Stomach (tissue), 4 donors: Measurements from ENCODE around the gene KLK15.

Experiments
- CTCF ChIP-seq, 7 experiments: fragments of 450-650 bp in 4 of 7; fragments of 200-600 bp in 3 of 7; sonication (generic) in 3 of 7; IDR thresholded peaks; one replicate each; pipeline ENCODE4 v1.5.1; 2016 to 2019; ENCODE audit warnings: antibody characterized with exemption in 7 of 7, control low read depth in 2 of 7, mild to moderate bottlenecking in 1 of 7
- EP300 ChIP-seq: sonication (generic); formaldehyde crosslinking; IDR thresholded peaks from one replicate; pipeline ENCODE4 v1.6.1; 2017; ENCODE audit warnings: antibody characterized with exemption
- POLR2A ChIP-seq, 4 donors: fragments of 450-650 bp; IDR thresholded peaks; one replicate each; pipeline ENCODE4 v1.6.1; 2016; ENCODE audit warnings: antibody characterized with exemption in 4 of 4, control low read depth in 2 of 4, mild to moderate bottlenecking in 1 of 4, moderate library complexity in 1 of 4
- POLR2AphosphoS5 ChIP-seq, 3 donors: sonication (generic); formaldehyde crosslinking; IDR thresholded peaks; one replicate each; pipeline ENCODE4 v1.6.1; 2016; ENCODE audit warnings: antibody characterized with exemption in 3 of 3

GRCh38 chr19:50833802-50834167 lies 411 bp upstream of the KLK15 start:
- TF ChIP-seq CTCF (IDR thresholded peaks at IDR 0.05), result no peak
- no peak for TF ChIP-seq POLR2A (IDR thresholded peaks at IDR 0.05)
- no peak for TF ChIP-seq POLR2AphosphoS5 (IDR thresholded peaks at IDR 0.05)
- TF ChIP-seq EP300, result no peak
